Esophagus muscularis mucosa (tissue), 3 donors: ENCODE measurements around the gene IFI27L1.

ENCODE experiments used
- POLR2A ChIP-seq: fragments of 450-650 bp; IDR thresholded peaks from one replicate; pipeline ENCODE4 v1.6.1; 2017; ENCODE audit warnings: antibody characterized with exemption, moderate library complexity, mild to moderate bottlenecking, low read depth
- TF ChIP-seq, protein P1 (sequence below), 3 experiments: fragments of 200-600 bp in 2 of 3; fragments of 450-650 bp in 1 of 3; sonication (generic) in 2 of 3; IDR thresholded peaks; one replicate each; pipeline ENCODE4 v1.5.1; 2017 to 2019; ENCODE audit warnings: antibody characterized with exemption in 3 of 3, mild to moderate bottlenecking in 2 of 3, moderate library complexity in 1 of 3

DNA sequence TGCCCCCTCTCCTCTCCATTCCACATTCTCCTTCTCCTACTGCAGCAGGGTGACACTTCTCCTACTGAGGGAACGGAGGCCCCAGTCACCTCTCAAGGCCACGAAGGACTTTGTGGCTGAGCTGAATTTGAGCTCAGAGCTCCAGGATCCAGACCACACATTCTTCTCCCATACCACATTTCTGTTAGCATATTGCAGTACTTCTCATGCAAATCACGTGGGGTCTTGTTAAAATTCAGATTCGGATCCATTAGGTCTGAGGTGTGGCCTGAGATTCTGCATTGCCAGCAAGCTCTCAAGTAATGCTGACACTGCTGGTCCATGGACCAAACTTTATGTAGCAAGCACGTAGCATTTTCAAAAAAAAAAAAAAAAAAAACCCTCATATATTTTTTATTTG lies 57.9 kb downstream of the IFI27L1 start:
- TF ChIP-seq, protein P1, sequence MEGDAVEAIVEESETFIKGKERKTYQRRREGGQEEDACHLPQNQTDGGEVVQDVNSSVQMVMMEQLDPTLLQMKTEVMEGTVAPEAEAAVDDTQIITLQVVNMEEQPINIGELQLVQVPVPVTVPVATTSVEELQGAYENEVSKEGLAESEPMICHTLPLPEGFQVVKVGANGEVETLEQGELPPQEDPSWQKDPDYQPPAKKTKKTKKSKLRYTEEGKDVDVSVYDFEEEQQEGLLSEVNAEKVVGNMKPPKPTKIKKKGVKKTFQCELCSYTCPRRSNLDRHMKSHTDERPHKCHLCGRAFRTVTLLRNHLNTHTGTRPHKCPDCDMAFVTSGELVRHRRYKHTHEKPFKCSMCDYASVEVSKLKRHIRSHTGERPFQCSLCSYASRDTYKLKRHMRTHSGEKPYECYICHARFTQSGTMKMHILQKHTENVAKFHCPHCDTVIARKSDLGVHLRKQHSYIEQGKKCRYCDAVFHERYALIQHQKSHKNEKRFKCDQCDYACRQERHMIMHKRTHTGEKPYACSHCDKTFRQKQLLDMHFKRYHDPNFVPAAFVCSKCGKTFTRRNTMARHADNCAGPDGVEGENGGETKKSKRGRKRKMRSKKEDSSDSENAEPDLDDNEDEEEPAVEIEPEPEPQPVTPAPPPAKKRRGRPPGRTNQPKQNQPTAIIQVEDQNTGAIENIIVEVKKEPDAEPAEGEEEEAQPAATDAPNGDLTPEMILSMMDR (IDR thresholded peaks at IDR 0.05) = no peak
- TF ChIP-seq POLR2A = no peak
